DOHH2 (cell line): ENCODE measurements around the gene BHLHE41.

ENCODE experiments used
- H3F3A ChIP-seq: fragments of 200-600 bp; sonication (generic), shearing (Covaris generic); 2 replicates; pipeline ENCODE4 v1.6.0; 2016; ENCODE audit warnings: antibody characterized with exemption, mild to moderate bottlenecking; ENCODE audit not compliant: control insufficient read depth, insufficient read depth
- H3K27ac ChIP-seq: fragments of 200-600 bp; sonication (generic); 2 replicates; pipeline ENCODE4 v1.5.1; 2014; ENCODE audit warnings: low read depth, mild to moderate bottlenecking, low read length, moderate library complexity
- H3K27me3 ChIP-seq: fragments of 200-600 bp; sonication (generic); 2 replicates; pipeline ENCODE4 v1.6.1; 2014; ENCODE audit warnings: mild to moderate bottlenecking, low read length, mixed read lengths; ENCODE audit not compliant: control insufficient read depth
- H3K36me3 ChIP-seq: fragments of 200-600 bp; sonication (generic); 2 replicates; pipeline ENCODE4 v1.6.1; 2014; ENCODE audit warnings: mild to moderate bottlenecking, low read length, moderate library complexity, mixed read lengths; ENCODE audit not compliant: control insufficient read depth
- H3K4me1 ChIP-seq: fragments of 200-600 bp; sonication (generic); 2 replicates; pipeline ENCODE4 v1.6.1; 2014; ENCODE audit warnings: mild to moderate bottlenecking, low read length, mixed read lengths; ENCODE audit not compliant: control insufficient read depth
- H3K4me2 ChIP-seq: fragments of 200-600 bp; sonication (generic); 2 replicates; pipeline ENCODE4 v1.6.0; 2014; ENCODE audit warnings: mild to moderate bottlenecking, low read length, moderate library complexity
- H3K4me3 ChIP-seq: fragments of 200-600 bp; sonication (generic); 2 replicates; pipeline ENCODE4 v1.5.1; 2014; ENCODE audit warnings: mild to moderate bottlenecking, low read length, mixed read lengths
- H3K79me2 ChIP-seq: fragments of 200-600 bp; sonication (generic); 2 replicates; pipeline ENCODE4 v1.6.1; 2014; ENCODE audit warnings: mild to moderate bottlenecking, low read length, mixed read lengths; ENCODE audit not compliant: control insufficient read depth
- H3K9me2 ChIP-seq: fragments of 200-600 bp; sonication (generic); replicated peaks from 2 replicates; pipeline ENCODE4 v1.6.1; 2014; ENCODE audit warnings: mild to moderate bottlenecking, low read length, mixed read lengths; ENCODE audit not compliant: control insufficient read depth
- H3K9me3 ChIP-seq: fragments of 200-600 bp; sonication (generic); 2 replicates; pipeline ENCODE4 v1.6.1; 2014; ENCODE audit warnings: antibody characterized with exemption, low read length, mixed read lengths; ENCODE audit not compliant: control insufficient read depth, insufficient read depth
- H4K20me1 ChIP-seq: fragments of 200-600 bp; sonication (generic); 2 replicates; pipeline ENCODE4 v1.6.0; 2014; ENCODE audit warnings: low read depth, mild to moderate bottlenecking, antibody characterized with exemption, low read length, moderate library complexity; ENCODE audit not compliant: control insufficient read depth, insufficient read depth
- EZH2phosphoT487 ChIP-seq: fragments of 200-600 bp; sonication (generic); IDR thresholded peaks from 2 replicates; pipeline ENCODE4 v1.6.1; 2017; ENCODE audit warnings: borderline replicate concordance, mild to moderate bottlenecking, antibody characterized with exemption, low read length, moderate library complexity, mixed read lengths
- TF ChIP-seq, protein P1 (sequence below): fragments of 200-600 bp; sonication (generic); IDR thresholded peaks from one replicate; pipeline ENCODE4 v1.5.1; 2014; ENCODE audit warnings: antibody characterized with exemption, mild to moderate bottlenecking, low read depth, low read length; ENCODE audit not compliant: poor library complexity, severe bottlenecking

Gene BHLHE41

GRCh38 chr12:26116829-26117715 lies 7.8 kb downstream of the BHLHE41 start:
- Histone ChIP-seq H4K20me1 (no peaks in the 10 kb centered on the region), H3K36me3 (no peaks in the 10 kb centered on the region), H3K27me3 (peaks cover 74% of the 10 kb centered on the region), H3K4me1 (peaks cover 35% of the 10 kb centered on the region), H3K9me3 (no peaks in the 10 kb centered on the region), H3K27ac (no peak overlapping the region), H3F3A (no peaks in the 10 kb centered on the region), H3K4me3 (no peak overlapping the region), H3K4me2 (0 out of 2 replicates have a peak overlapping the region, but pooled peaks have one; percentile 16), H3K9me2 (no peaks in the 10 kb centered on the region), H3K79me2 (no peaks in the 10 kb centered on the region)
- TF ChIP-seq EZH2phosphoT487, result no peak

DNA sequence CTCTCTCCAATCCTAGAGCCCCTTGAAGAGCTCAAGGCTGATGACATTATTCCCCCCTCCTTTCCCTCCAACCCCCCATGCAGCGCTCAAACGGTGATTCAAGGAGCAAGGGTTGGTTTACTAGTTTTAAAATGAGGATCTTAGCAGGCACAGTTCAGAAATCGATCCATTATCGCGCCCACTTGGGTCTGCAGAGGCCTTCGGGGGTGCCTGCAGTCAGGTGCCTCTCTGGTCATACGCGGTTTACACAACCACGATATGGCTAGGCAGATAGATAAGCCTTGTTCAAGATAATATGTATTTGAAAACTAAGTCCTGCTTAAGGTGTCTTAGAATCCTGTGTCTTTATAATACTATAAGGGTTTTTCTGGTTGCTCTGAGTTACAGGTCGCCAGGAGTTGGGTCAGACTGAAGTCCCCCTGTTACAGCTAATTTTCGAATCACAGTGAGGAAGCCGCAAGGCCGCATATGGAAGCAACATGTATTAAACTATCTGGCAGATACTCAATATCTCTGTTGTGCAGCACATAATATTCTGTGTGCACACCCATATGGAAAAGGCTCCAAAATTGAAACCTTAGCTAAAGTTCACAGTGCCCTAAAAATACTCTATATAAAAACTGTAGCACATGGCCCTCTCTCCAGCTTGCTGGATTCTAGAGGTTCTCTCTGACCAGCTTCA lies 10.0 kb downstream of the BHLHE41 start:
- no peaks in the 10 kb centered on the region for H3K9me3 ChIP-seq
- peak overlapping the region; percentile 69 for H3K4me3 ChIP-seq
- H4K20me1 ChIP-seq, result no peaks in the 10 kb centered on the region
- peak overlapping the region; percentile 76 for H3K4me2 ChIP-seq
- peaks cover 59% of the 10 kb centered on the region for H3K27me3 ChIP-seq
- H3K9me2 ChIP-seq, result no peaks in the 10 kb centered on the region
- H3K36me3 ChIP-seq, result no peaks in the 10 kb centered on the region
- no peak for TF ChIP-seq EZH2phosphoT487
- TF ChIP-seq, protein P1, sequence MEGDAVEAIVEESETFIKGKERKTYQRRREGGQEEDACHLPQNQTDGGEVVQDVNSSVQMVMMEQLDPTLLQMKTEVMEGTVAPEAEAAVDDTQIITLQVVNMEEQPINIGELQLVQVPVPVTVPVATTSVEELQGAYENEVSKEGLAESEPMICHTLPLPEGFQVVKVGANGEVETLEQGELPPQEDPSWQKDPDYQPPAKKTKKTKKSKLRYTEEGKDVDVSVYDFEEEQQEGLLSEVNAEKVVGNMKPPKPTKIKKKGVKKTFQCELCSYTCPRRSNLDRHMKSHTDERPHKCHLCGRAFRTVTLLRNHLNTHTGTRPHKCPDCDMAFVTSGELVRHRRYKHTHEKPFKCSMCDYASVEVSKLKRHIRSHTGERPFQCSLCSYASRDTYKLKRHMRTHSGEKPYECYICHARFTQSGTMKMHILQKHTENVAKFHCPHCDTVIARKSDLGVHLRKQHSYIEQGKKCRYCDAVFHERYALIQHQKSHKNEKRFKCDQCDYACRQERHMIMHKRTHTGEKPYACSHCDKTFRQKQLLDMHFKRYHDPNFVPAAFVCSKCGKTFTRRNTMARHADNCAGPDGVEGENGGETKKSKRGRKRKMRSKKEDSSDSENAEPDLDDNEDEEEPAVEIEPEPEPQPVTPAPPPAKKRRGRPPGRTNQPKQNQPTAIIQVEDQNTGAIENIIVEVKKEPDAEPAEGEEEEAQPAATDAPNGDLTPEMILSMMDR, result no peak
- no peaks in the 10 kb centered on the region for H3F3A ChIP-seq
- no peak overlapping the region for H3K27ac ChIP-seq
- H3K79me2 ChIP-seq, result no peaks in the 10 kb centered on the region
- peaks cover 28% of the 10 kb centered on the region for H3K4me1 ChIP-seq

DNA sequence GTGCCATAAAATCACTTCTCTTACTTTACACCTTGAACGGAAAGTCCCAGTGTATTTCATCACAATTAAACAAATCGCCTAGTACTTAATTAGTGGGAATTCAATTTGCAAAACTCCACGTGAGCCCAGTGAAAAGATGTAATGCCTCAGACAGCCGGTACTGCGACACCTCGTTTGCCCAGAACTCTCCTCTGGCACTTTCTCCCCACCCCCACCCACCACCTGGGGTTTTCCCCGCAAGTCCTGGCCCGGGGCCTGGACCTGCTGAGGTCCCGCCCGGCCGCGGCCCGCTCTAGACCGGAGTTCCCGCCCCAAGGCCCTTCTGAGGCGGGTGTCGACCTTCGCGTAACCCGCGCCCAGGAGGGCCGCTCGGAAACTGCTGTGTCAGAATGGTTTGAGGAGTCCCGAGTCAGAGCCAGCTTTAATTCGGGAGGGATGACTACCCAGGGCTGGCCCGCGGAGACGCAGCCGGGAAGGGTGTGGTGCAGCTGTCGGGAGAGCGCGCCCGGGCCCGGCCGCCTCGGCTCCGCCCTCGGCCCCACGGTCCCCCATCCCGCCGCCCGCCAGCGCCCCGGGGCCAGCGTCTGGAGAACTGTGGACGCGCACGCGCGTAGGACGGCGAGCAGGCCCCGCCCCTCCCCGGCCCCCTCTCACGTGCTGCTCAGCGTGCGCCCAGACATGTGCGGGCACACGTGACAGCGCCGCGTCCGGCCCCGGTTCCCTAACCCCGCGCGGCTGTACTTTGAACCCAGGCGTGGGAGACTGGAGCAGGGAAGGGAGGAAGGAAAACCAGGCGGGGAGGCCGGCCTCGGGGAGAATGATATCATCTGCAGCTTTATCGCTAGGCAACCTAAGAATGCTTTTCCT lies 10.8 kb downstream of the BHLHE41 start:
- Histone ChIP-seq H3K27me3 (peaks cover 56% of the 10 kb centered on the region), H3K9me2 (no peaks in the 10 kb centered on the region), H3F3A (no peaks in the 10 kb centered on the region), H3K36me3 (no peaks in the 10 kb centered on the region), H3K79me2 (no peaks in the 10 kb centered on the region), H3K4me2 (peak overlapping the region; percentile 76), H3K9me3 (no peaks in the 10 kb centered on the region), H3K4me1 (peaks cover 28% of the 10 kb centered on the region), H4K20me1 (no peaks in the 10 kb centered on the region), H3K4me3 (peak overlapping the region; percentile 69), H3K27ac (no peak overlapping the region)
- TF ChIP-seq, protein P1, result peak; percentile 22
- TF ChIP-seq EZH2phosphoT487, result peak; percentile 73; the same call in 1 of the 2 replicates
